Measurements from ENCODE around the gene ARSG. TPM values are rescaled to one million over a fixed set of nuclear protein-coding genes. Genes with fewer than 3 reads are reported as not detected.

Gene ARSG
- total and polyA plus RNA-seq, 2 of the 8 experiments (the other 6 are each of a cell fraction or from before 2014, with no cell fraction given), result 3.3 to 4.0 TPM

GRCh38 chr17:68449021-68449739 is 157.9 kb downstream of the ARSG start:
- Histone ChIP-seq H3K23me2 (ENCODE audit: low read depth, low read length) (no peaks in the 10 kb centered on the region), H3K4me2 (ENCODE audit: insufficient read depth in 1 of 2, low read depth in 2 of 2, low read length in 2 of 2) (no peak overlapping the region), H4K20me1 (replicated peaks in 1 of 2; ENCODE audit: control insufficient read depth in 1 of 2, insufficient read depth in 2 of 2, low read length in 2 of 2) (no peaks in the 10 kb centered on the region), H3K23ac (ENCODE audit: insufficient read length) (no peak overlapping the region), H3K4me1 (replicated peaks in 1 of 4; ENCODE audit: control insufficient read depth in 3 of 4, insufficient read depth in 4 of 4, low read length in 3 of 4) (no peaks in the 10 kb centered on the region), H2BK15ac (ENCODE audit: low read length) (no peak overlapping the region), H3K14ac (ENCODE audit: insufficient read length) (no peak overlapping the region), H3K27me3 (replicated peaks in 1 of 4; ENCODE audit: control insufficient read depth in 3 of 4, extremely low read depth in 1 of 4, insufficient read depth in 3 of 4, low read length in 3 of 4) (no peaks in the 10 kb centered on the region), H3K79me2 (ENCODE audit: control insufficient read depth in 1 of 2, insufficient read depth in 2 of 2, low read length in 2 of 2) (no peaks in the 10 kb centered on the region), H2BK120ac (replicated peaks; ENCODE audit: low read depth, low read length) (no peak overlapping the region), H4K8ac (ENCODE audit: extremely low read depth, insufficient read depth, low read length) (no peak overlapping the region), H3K79me1 (ENCODE audit: low read depth, low read length) (no peaks in the 10 kb centered on the region), H3K18ac (ENCODE audit: extremely low read depth, low read length) (no peak overlapping the region), H2AFZ (ENCODE audit: low read length) (no peak overlapping the region), H2AK5ac (ENCODE audit: low read depth, low read length) (no peak overlapping the region), H3K36me3 (ENCODE audit: control insufficient read depth in 2 of 4, insufficient read depth in 4 of 4, low read length in 3 of 4) (peaks cover 0 to 6% (median under 1%) of the 10 kb centered on the region in 4 experiments; a peak in 1 of 8 replicates), H2BK5ac (ENCODE audit: low read depth, low read length) (no peak overlapping the region), H3K56ac (replicated peaks; ENCODE audit: insufficient read length, low read depth, low read length) (no peak overlapping the region), H3K4ac (replicated peaks; ENCODE audit: insufficient read length, low read depth, low read length) (no peak overlapping the region), H4K91ac (replicated peaks; ENCODE audit: insufficient read length, low read length) (no peak overlapping the region), H2BK20ac (ENCODE audit: low read length) (no peak overlapping the region), H3K9ac (replicated peaks in 1 of 4; ENCODE audit: extremely low read depth in 1 of 4, low read depth in 3 of 4, low read length in 3 of 4) (no peak overlapping the region; a peak in 1 of 7 replicates), H3K27ac (ENCODE audit: low read depth, low read length) (no peak overlapping the region), H2BK12ac (ENCODE audit: low read depth, low read length) (no peak overlapping the region), H4K5ac (ENCODE audit: insufficient read length, low read depth, low read length) (no peak overlapping the region), H3K4me3 (ENCODE audit: extremely low read depth in 1 of 4, insufficient read depth in 2 of 4, low read depth in 3 of 4, low read length in 4 of 4) (no peak overlapping the region), H3K9me3 (ENCODE audit: insufficient read depth in 2 of 2, low read depth in 1 of 2, low read length in 1 of 2) (no peaks in the 10 kb centered on the region)
- ChIA-PET CTCF (ENCODE audit: partially characterized antibody) (interaction anchor here (0.6 to 1.6 kb wide), 4 partner anchors 12 to 51 kb away, joined by 3 to 4 read pairs (median 3); no protein-coding TSS in a partner anchor), POLR2A (ENCODE audit: partially characterized antibody) (no interaction called here)
- DNase-seq (ENCODE audit: low read depth in 1 of 2, low spot score in 2 of 2), result no peak
- no peak for TF ChIP-seq TEAD4 (IDR thresholded peaks at IDR 0.05; ENCODE audit: low read depth, low read length)
- WGBS, 2 experiments (ENCODE audit: extremely low coverage in 1 of 2, insufficient coverage in 1 of 2, insufficient read length in 1 of 2, insufficient replicate concordance in 2 of 2, low coverage in 1 of 2, low lambda C conversion rate in 2 of 2, missing lambda C conversion rate in 1 of 2), result 87% methylated on average over 13 of the region's 13 CpGs; no CpG with 5 or more reads in 1 of the 2 experiments
- no peak for FAIRE-seq

Data from H1 (cell line).